Measurements from ENCODE around the gene USH1G.
A peak's percentile ranks its signal among the peaks of the same experiment; 100 is the strongest.

GRCh38 chr17:74872313-74873036 lies 50.6 kb downstream of the USH1G start, which contains the start of gene FDXR:
- TF ChIP-seq POLR2A (IDR thresholded peaks at IDR 0.05; ENCODE audit: low read depth, low read length) (peak; percentile 61; the same call in 1 of the 2 replicates), TAF1 (IDR thresholded peaks at IDR 0.05; ENCODE audit: low read depth, low read length) (peak; percentile 90), POLR2AphosphoS5 (IDR thresholded peaks at IDR 0.05; ENCODE audit: low read depth, low read length) (peak; percentile 50; the same call in 1 of the 2 replicates), PAX5 (IDR thresholded peaks at IDR 0.05; ENCODE audit: insufficient read depth, low read length, severe bottlenecking) (no peak), SPI1 (IDR thresholded peaks at IDR 0.05; ENCODE audit: low read depth, low read length) (no peak)
